ENCODE measurements around the gene TUBA8. TPM values are rescaled to one million over a fixed set of nuclear protein-coding genes. Genes with fewer than 3 reads are reported as not detected.

Gene TUBA8
- polyA plus RNA-seq, 3 donors = 0.18 to 2.1 (median 0.27) TPM

GRCh38 chr22:18081416-18081815 lies 29.2 kb upstream of the TUBA8 start:
- Mint-ChIP-seq H3K4me3 (no peak overlapping the region), H3K9me3 (peaks cover 0 to 3% (median 0%) of the 10 kb centered on the region in 7 donors), H3K27me3 (ENCODE audit: low read depth in 3 of 3) (peaks cover 0 to 2% (median 0%) of the 10 kb centered on the region in 3 donors), H3K4me1 (peaks cover 22% of the 10 kb centered on the region), H3K27ac (peak overlapping the region in 2 of 7 donors; percentile 11 to 66), H3K36me3 (peaks cover 57 to 68% of the 10 kb centered on the region in 2 donors)
- intact Hi-C loops (cut with micrococcal nuclease) = loop anchor here in 1 of 2 donors (10.0 kb wide), 1 partner anchor 467 kb away; no protein-coding TSS in a partner anchor
- no peak for TF ChIP-seq CTCF (IDR thresholded peaks at IDR 0.05)
- Histone ChIP-seq H3K36me3 (replicated peaks in 1 of 2; ENCODE audit: control insufficient read depth in 1 of 2, insufficient read depth in 2 of 2, low read length in 2 of 2) (peaks cover 58 to 73% of the 10 kb centered on the region in 2 donors), H3K9me3 (replicated peaks in 1 of 2; ENCODE audit: control insufficient read depth in 1 of 2, insufficient read depth in 1 of 2, low read length in 2 of 2) (no peaks in the 10 kb centered on the region), H3K4me2 (replicated peaks; ENCODE audit: extremely low read depth, low read length, poor library complexity, severe bottlenecking) (no peak overlapping the region), H3K4me1 (ENCODE audit: control insufficient read depth in 1 of 2, insufficient read depth in 2 of 2, low read length in 2 of 2) (peaks cover 22 to 23% of the 10 kb centered on the region in 2 donors), H3K79me2 (ENCODE audit: insufficient read depth, low read length) (peaks cover 49% of the 10 kb centered on the region), H4K20me1 (ENCODE audit: insufficient read depth, low read length) (peaks cover 11% of the 10 kb centered on the region), H3K27ac (ENCODE audit: low read depth in 1 of 2, low read length in 2 of 2) (no peak overlapping the region), H3K27me3 (ENCODE audit: control insufficient read depth in 2 of 2, insufficient read depth in 2 of 2, low read length in 2 of 2) (no peaks in the 10 kb centered on the region), H3K4me3 (replicated peaks in 1 of 3; ENCODE audit: low read depth in 2 of 3, low read length in 3 of 3) (no peak overlapping the region), H2AFZ (ENCODE audit: insufficient read depth, low read depth, low read length, poor library complexity, severe bottlenecking) (no peak overlapping the region), H3K9ac (ENCODE audit: insufficient read depth, low read length, poor library complexity, severe bottlenecking) (no peak overlapping the region)
- DNase-seq = no peak
- 100% methylated on average over 4 of the region's 5 CpGs for WGBS (ENCODE audit: insufficient coverage)

- H2AFZ ChIP-seq (ENCODE audit: insufficient read depth, low read depth, low read length, poor library complexity, severe bottlenecking) = no peak overlapping the region
- no peaks in the 10 kb centered on the region for H3K27me3 ChIP-seq (ENCODE audit: control insufficient read depth in 2 of 2, insufficient read depth in 2 of 2, low read length in 2 of 2)
- no peak for DNase-seq
- no peaks in the 10 kb centered on the region for H3K27me3 Mint-ChIP-seq (ENCODE audit: low read depth in 3 of 3)
- no peak overlapping the region for H3K9ac ChIP-seq (ENCODE audit: insufficient read depth, low read length, poor library complexity, severe bottlenecking)
- H3K36me3 Mint-ChIP-seq = peaks cover 65 to 79% of the 10 kb centered on the region in 2 donors
- peaks cover 0 to 3% (median 0%) of the 10 kb centered on the region in 7 donors for H3K9me3 Mint-ChIP-seq
- H4K20me1 ChIP-seq (ENCODE audit: insufficient read depth, low read length) = peaks cover 11% of the 10 kb centered on the region
- H3K4me1 ChIP-seq (ENCODE audit: control insufficient read depth in 1 of 2, insufficient read depth in 2 of 2, low read length in 2 of 2) = peaks cover 13% of the 10 kb centered on the region in 2 donors
- H3K4me1 Mint-ChIP-seq = peaks cover 14% of the 10 kb centered on the region
- WGBS (ENCODE audit: insufficient coverage) = 100% methylated on average over 1 of the region's 2 CpGs
- H3K27ac ChIP-seq (ENCODE audit: low read depth in 1 of 2, low read length in 2 of 2) = no peak overlapping the region
- no peak overlapping the region for H3K4me3 ChIP-seq (replicated peaks in 1 of 3; ENCODE audit: low read depth in 2 of 3, low read length in 3 of 3)
- H3K27ac Mint-ChIP-seq = no peak overlapping the region
- no peak for TF ChIP-seq CTCF (IDR thresholded peaks at IDR 0.05)
- H3K9me3 ChIP-seq (replicated peaks in 1 of 2; ENCODE audit: control insufficient read depth in 1 of 2, insufficient read depth in 1 of 2, low read length in 2 of 2) = no peaks in the 10 kb centered on the region
- peaks cover 41% of the 10 kb centered on the region for H3K79me2 ChIP-seq (ENCODE audit: insufficient read depth, low read length)
- H3K4me2 ChIP-seq (replicated peaks; ENCODE audit: extremely low read depth, low read length, poor library complexity, severe bottlenecking) = no peak overlapping the region
- H3K36me3 ChIP-seq (replicated peaks in 1 of 2; ENCODE audit: control insufficient read depth in 1 of 2, insufficient read depth in 2 of 2, low read length in 2 of 2) = peaks cover 67 to 83% of the 10 kb centered on the region in 2 donors
- intact Hi-C loops (cut with micrococcal nuclease) = loop anchor here in 1 of 2 donors (10.0 kb wide), 1 partner anchor 468 kb away; no protein-coding TSS in a partner anchor
- H3K4me3 Mint-ChIP-seq = no peak overlapping the region
Measured at GRCh38 chr22:18082467-18082866, 28.1 kb upstream of the TUBA8 start.
